KMS-11 (cell line): Measurements from ENCODE around the gene GARIN5B.

Experiments
- H2AFZ ChIP-seq: fragments of 200-600 bp; sonication (generic); 2 replicates; pipeline ENCODE4 v1.6.1; 2016; ENCODE audit warnings: antibody characterized with exemption, mixed run types, low read depth
- H3K27ac ChIP-seq: fragments of 200-600 bp; sonication (generic); 2 replicates; pipeline ENCODE4 v1.6.1; 2016; ENCODE audit warnings: mild to moderate bottlenecking, mixed run types
- H3K27me3 ChIP-seq: fragments of 200-600 bp; sonication (generic); 2 replicates; pipeline ENCODE4 v1.6.1; 2017; ENCODE audit warnings: mild to moderate bottlenecking, low read depth, mixed run types, moderate library complexity; ENCODE audit not compliant: insufficient read depth
- H3K36me3 ChIP-seq: fragments of 200-600 bp; sonication (generic); 2 replicates; pipeline ENCODE4 v1.6.1; 2017; ENCODE audit warnings: mild to moderate bottlenecking, mixed run types; ENCODE audit not compliant: insufficient read depth
- H3K4me1 ChIP-seq: fragments of 200-600 bp; sonication (generic); 2 replicates; pipeline ENCODE4 v1.6.1; 2016; ENCODE audit warnings: mild to moderate bottlenecking, low read depth, mixed run types; ENCODE audit not compliant: poor library complexity, severe bottlenecking
- H3K4me2 ChIP-seq: fragments of 200-600 bp; sonication (generic); 2 replicates; pipeline ENCODE4 v1.7.0; 2016; ENCODE audit warnings: mild to moderate bottlenecking, mixed run types
- H3K4me3 ChIP-seq: fragments of 200-600 bp; sonication (generic); IDR thresholded peaks from 2 replicates; pipeline ENCODE4 v1.6.1; 2017; ENCODE audit warnings: low read depth, low read length, mixed read lengths; ENCODE audit not compliant: insufficient read depth
- H3K79me2 ChIP-seq: fragments of 200-600 bp; sonication (generic); 2 replicates; pipeline ENCODE4 v1.6.1; 2016; ENCODE audit warnings: low read depth, mixed run types; ENCODE audit not compliant: insufficient read depth
- H3K9ac ChIP-seq: fragments of 200-600 bp; sonication (generic); 2 replicates; pipeline ENCODE4 v1.6.1; 2016; ENCODE audit warnings: mild to moderate bottlenecking, mixed run types
- H4K20me1 ChIP-seq: fragments of 200-600 bp; sonication (generic); 2 replicates; pipeline ENCODE4 v1.6.1; 2016; ENCODE audit warnings: mild to moderate bottlenecking, mixed run types; ENCODE audit not compliant: insufficient read depth
- CTCF ChIP-seq: fragments of 200-600 bp; sonication (generic); conservative IDR thresholded peaks from 2 replicates; pipeline ENCODE4 v1.6.1; 2017; ENCODE audit warnings: low read depth, mild to moderate bottlenecking, antibody characterized with exemption, low read length, moderate library complexity, mixed read lengths

Gene GARIN5B

GRCh38 chr19:55398200-55398925 is 35.3 kb upstream of the GARIN5B start:
- H3K4me3 ChIP-seq = no peak overlapping the region
- H3K4me1 ChIP-seq = no peaks in the 10 kb centered on the region
- H3K27ac ChIP-seq = no peak overlapping the region
- H3K79me2 ChIP-seq = peaks cover 7% of the 10 kb centered on the region
- H4K20me1 ChIP-seq = peaks cover 10% of the 10 kb centered on the region; the same call in 1 of the 2 replicates
- no peak overlapping the region for H3K4me2 ChIP-seq
- H3K27me3 ChIP-seq = no peaks in the 10 kb centered on the region
- H3K36me3 ChIP-seq = peaks cover 9% of the 10 kb centered on the region; the same call in 1 of the 2 replicates
- no peak overlapping the region for H2AFZ ChIP-seq
- H3K9ac ChIP-seq = no peak overlapping the region
- TF ChIP-seq CTCF = no peak

GRCh38 chr19:55392820-55393761 is 30.0 kb upstream of the GARIN5B start:
- peaks cover 8% of the 10 kb centered on the region for H3K4me1 ChIP-seq
- peaks cover 18% of the 10 kb centered on the region for H4K20me1 ChIP-seq
- peaks cover 9% of the 10 kb centered on the region; the same call in 1 of the 2 replicates for H3K79me2 ChIP-seq
- no peaks in the 10 kb centered on the region for H3K27me3 ChIP-seq
- no peak overlapping the region for H3K4me3 ChIP-seq
- no peak overlapping the region for H3K9ac ChIP-seq
- no peak overlapping the region for H2AFZ ChIP-seq
- no peak overlapping the region for H3K27ac ChIP-seq
- no peak for TF ChIP-seq CTCF
- H3K4me2 ChIP-seq = no peak overlapping the region
- peaks cover under 1% of the 10 kb centered on the region; the same call in 1 of the 2 replicates for H3K36me3 ChIP-seq

- H3K4me1 ChIP-seq = peaks cover 19% of the 10 kb centered on the region
Observed at GRCh38 chr19:55391702-55392615, 28.9 kb upstream of the GARIN5B start.

More at GRCh38 chr19:55391702-55392615, 28.9 kb upstream of the GARIN5B start:
- Histone ChIP-seq H3K27me3 (no peaks in the 10 kb centered on the region), H2AFZ (no peak overlapping the region), H3K79me2 (peaks cover 20% of the 10 kb centered on the region), H3K36me3 (peaks cover 12% of the 10 kb centered on the region; the same call in 1 of the 2 replicates), H4K20me1 (peaks cover 28% of the 10 kb centered on the region), H3K27ac (no peak overlapping the region), H3K4me2 (no peak overlapping the region), H3K9ac (no peak overlapping the region), H3K4me3 (no peak overlapping the region)
- TF ChIP-seq CTCF = no peak
